SHP77 (cell line): ENCODE results near the gene VSX2.

Experiments
- DNase-seq, 2 experiments: peaks; one replicate each; lab custom pipeline; 2025; lab: John Stamatoyannopoulos, UW

Gene VSX2

DNA sequence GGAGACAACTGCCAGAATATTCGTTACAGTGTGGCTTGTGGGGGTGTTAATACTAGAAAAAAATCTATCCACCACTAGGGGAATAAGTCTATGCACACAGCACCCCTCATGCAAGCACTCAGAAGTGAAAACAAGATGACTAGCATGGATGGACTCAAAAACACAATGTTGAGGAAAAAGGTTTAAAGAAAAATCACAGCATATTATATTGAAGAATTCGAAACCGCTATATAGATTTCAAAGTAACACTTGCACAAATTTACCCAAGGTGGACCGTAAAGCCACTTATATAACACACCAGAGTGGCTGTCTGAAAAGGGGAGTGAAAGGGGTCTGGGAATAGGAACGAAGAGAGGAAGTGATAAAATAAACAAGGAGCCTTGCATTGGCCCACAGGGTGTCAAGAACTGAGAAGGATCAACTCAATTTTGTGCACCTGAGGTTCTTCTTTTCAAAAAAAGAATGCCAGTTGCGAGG lies 62.9 kb downstream of the VSX2 start:
- peak; percentile 11 to 19 for DNase-seq

GRCh38 chr14:74302634-74303569 lies 63.7 kb downstream of the VSX2 start, which contains the start of gene ABCD4:
ABCD4 (minus strand) TSS chr14:74302934; CDS start chr14:74302912, 22 bp downstream.
- peak; percentile 92 to 94 for DNase-seq

GRCh38 chr14:74308695-74309094 lies 69.4 kb downstream of the VSX2 start:
- no peak for DNase-seq

DNA sequence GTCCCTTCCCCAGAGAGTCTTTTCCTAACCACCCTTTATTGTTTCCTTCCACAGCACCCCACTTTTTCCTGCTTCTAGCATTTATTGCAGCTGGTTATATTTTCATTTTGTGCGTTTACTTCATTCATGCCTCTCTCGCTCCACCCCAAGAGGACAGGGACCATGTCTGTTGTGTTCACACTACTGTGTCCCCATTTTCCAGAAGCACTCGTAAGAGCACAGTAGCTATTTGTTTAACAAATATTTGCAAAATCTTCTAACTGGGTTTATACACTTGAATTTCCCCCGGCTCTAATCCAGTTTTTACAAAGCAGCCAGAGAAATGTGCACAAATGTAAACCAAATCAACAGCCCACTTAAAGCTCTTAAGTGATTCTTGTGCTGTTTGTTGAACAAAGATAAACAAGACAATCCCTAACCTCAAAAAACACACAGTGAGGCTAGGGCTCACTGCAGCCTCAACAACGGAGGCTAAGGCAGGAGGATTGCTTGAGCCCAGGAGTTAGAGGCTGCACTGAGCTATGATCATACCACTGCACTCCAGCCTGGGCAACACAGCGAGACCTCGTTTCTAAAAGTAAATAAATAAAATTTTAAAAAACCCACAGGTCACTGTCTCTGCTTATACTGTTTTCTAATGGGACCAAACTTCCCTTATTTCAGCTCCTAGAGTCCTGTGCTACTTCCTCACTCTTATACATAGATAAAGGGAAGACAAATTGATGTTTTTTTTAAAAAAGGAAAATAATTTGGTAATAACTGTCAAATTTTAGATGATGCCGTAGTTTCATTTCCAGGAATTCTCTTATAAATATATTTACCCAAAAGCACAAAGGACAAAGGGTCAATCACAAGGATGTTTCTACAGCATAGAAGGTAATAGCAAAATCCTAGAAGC lies 70.1 kb downstream of the VSX2 start:
- no peak for DNase-seq

DNA sequence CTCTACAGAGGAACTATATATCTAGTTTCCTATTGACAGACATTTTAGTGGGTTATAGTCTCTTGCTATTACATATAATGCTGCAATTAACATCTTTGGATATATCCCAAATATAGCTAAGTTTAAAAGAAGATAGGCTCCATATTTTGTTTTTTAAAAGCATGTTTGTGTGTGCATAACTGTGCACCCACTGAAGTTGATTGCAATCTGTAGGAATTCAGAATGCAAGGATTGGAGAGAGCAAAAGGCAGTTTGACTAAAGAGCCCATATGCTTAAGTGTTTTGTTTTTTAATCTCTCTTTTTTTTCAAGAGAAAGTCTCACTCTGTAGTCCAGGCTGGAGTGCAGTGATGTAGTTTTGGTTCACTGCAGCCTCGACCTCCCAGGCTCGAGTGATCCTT lies 72.9 kb downstream of the VSX2 start:
- DNase-seq, result no peak
